Hepatocyte (in vitro differentiated cells): ENCODE data around the gene ZDHHC12.

Source experiments
- CTCF ChIP-seq: fragments of 200-600 bp; sonication (generic); IDR thresholded peaks from 2 replicates; pipeline ENCODE4 v1.5.1; 2016; ENCODE audit warnings: antibody characterized with exemption, mild to moderate bottlenecking; ENCODE audit not compliant: poor library complexity
- EZH2 ChIP-seq: fragments of 200-600 bp; sonication (generic); IDR thresholded peaks from 2 replicates; pipeline ENCODE4 v1.6.1; 2016; ENCODE audit warnings: antibody characterized with exemption, mild to moderate bottlenecking, borderline replicate concordance

- TF ChIP-seq CTCF (no peak), EZH2 (no peak)
Observed at GRCh38 chr9:128768606-128769005, 44.7 kb upstream of the ZDHHC12 start.
